Mucosa of stomach (tissue), 1 donor: Measurements from ENCODE around the gene GMDS.

Experiments used
- H3K27me3 ChIP-seq: one replicate; pipeline ENCODE4 v1.7.0; 2013; ENCODE audit warnings: mild to moderate bottlenecking, low read length; ENCODE audit not compliant: control insufficient read depth, insufficient read depth
- H3K36me3 ChIP-seq: one replicate; pipeline ENCODE4 v1.7.0; 2013; ENCODE audit warnings: low read length; ENCODE audit not compliant: control insufficient read depth, insufficient read depth
- H3K4me1 ChIP-seq: one replicate; pipeline ENCODE4 v1.7.0; 2013; ENCODE audit warnings: mild to moderate bottlenecking, low read length; ENCODE audit not compliant: control insufficient read depth, insufficient read depth
- H3K4me3 ChIP-seq: one replicate; pipeline ENCODE4 v1.7.0; 2013; ENCODE audit warnings: low read length
- H3K9ac ChIP-seq: one replicate; pipeline ENCODE4 v1.7.0; 2013; ENCODE audit warnings: mild to moderate bottlenecking, low read length, moderate library complexity
- H3K9me3 ChIP-seq: one replicate; pipeline ENCODE4 v1.7.0; 2013; ENCODE audit warnings: mild to moderate bottlenecking, low read length, moderate library complexity; ENCODE audit not compliant: control insufficient read depth
- donor health status: Pancreatic carcinoma.

The GMDS gene

DNA sequence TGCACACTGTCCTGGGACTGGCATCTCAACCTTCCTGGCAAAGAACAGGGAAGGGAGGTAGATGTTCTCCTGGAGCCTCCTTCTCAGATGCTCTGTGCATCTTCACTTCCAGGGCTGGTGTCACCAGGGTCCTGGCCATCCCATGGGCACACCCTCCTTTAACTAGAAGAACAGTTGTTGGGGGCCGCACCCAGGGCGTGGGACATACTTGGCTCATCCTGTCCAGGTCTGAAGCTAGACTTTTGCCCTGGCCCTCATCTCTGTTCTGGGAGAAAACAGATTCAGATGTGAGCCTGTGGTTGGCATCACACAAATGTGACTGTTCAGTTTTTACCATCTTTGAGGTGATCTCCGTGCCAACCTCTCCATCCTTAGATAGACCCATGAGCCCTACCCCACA lies 594.0 kb downstream of the GMDS start:
- no peaks in the 10 kb centered on the region for H3K27me3 ChIP-seq
- H3K9ac ChIP-seq = no peak overlapping the region
- H3K9me3 ChIP-seq = no peaks in the 10 kb centered on the region
- H3K4me1 ChIP-seq = no peaks in the 10 kb centered on the region
- H3K36me3 ChIP-seq = no peaks in the 10 kb centered on the region
- no peak overlapping the region for H3K4me3 ChIP-seq

DNA sequence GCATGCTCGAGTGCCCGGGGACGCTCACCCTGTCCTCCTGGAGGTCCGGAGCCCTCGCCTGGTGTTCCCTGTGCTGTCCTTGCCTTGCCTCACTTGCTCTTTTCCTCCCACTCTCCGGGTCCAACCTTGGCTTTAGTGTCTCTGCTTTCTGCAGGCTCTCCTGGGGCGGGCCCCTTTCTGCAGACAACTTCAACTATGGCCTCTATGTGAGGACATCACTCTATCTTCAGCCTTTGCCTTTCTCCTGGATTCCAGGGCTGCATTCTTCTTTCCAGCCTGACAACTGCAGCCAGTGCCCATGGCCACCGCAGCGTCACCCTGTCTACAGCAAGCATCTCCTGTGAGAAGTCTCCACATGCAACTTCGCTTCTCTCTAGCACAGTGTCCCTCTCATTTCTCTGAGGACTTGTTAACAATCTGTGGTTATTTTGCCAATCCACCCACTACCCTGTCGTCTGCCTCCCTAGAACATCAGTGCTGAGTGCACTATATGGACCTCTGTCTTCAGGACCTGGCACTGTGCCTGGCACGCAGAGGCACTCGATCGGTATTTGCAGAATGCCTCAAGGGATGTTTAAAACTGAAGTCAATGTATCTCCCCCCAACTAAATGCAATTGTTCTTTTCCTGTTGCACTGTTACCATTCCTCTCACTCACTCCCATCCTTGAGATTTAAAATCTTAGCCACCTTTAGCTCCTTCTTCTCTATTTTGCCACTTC lies 599.8 kb downstream of the GMDS start:
- Histone ChIP-seq H3K27me3 (no peaks in the 10 kb centered on the region), H3K9me3 (no peaks in the 10 kb centered on the region), H3K4me1 (peaks cover 17% of the 10 kb centered on the region), H3K36me3 (no peaks in the 10 kb centered on the region), H3K4me3 (no peak overlapping the region), H3K9ac (no peak overlapping the region)

DNA sequence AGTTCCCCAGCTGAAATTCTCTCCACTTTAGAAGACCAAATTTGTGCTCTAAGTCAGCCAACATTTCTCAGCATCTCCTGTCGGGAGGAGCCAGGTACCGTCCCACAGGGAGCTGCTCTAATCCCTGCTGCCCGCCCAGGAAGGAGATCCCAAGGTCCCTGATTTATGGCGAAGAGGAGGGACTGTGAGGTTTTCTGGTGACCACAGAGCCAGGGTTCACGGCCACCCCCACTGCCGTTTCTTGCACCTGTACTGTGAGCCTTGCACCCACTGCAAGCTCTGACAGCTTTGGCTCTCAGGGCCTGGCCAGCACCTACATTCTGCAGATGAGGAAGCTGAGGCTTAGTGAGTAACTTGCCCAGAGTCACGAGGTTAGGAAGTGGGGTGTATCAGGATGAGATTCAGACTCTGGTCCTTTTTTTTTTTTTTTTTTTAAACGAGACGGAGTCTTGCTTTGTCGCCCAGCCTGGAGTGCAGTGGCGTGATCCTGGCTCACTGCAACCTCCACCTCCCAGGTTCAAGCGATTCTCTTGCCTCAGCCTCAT lies 600.8 kb downstream of the GMDS start:
- Histone ChIP-seq H3K27me3 (no peaks in the 10 kb centered on the region), H3K36me3 (no peaks in the 10 kb centered on the region), H3K4me3 (no peak overlapping the region), H3K9ac (no peak overlapping the region), H3K9me3 (no peaks in the 10 kb centered on the region), H3K4me1 (peaks cover 17% of the 10 kb centered on the region)

DNA sequence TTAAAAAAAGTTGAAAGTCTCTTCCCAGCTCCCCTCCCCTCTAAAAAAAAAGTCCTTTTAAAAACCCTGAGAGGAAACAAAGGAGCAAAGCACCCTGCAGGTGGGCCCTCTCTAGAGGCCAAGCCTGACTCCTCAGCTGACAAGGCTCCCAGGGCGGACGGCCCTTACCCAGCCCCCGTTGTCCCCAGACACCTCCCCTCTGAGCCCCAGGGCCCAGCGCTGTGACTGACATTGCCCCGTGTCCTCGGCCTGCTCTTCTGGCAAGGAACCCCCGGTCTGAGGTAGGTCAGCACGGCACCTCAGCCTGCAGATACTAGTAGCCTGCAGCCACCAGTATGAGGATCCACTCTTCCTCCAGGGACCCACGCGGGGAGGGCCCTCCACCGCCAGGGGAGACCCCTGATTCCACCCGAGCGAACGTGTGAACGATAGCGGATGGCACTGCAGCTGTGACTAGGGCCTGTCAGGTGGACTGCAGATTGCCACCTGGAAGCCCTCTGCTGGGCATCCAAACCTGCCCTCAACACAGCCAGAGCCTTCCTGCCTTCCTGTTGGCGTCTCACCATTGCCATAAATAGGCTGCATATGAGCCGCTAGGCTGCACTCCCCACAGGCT lies 601.5 kb downstream of the GMDS start:
- no peaks in the 10 kb centered on the region for H3K9me3 ChIP-seq
- H3K9ac ChIP-seq = no peak overlapping the region
- no peaks in the 10 kb centered on the region for H3K27me3 ChIP-seq
- no peaks in the 10 kb centered on the region for H3K36me3 ChIP-seq
- H3K4me3 ChIP-seq = no peak overlapping the region
- H3K4me1 ChIP-seq = peaks cover 17% of the 10 kb centered on the region

DNA sequence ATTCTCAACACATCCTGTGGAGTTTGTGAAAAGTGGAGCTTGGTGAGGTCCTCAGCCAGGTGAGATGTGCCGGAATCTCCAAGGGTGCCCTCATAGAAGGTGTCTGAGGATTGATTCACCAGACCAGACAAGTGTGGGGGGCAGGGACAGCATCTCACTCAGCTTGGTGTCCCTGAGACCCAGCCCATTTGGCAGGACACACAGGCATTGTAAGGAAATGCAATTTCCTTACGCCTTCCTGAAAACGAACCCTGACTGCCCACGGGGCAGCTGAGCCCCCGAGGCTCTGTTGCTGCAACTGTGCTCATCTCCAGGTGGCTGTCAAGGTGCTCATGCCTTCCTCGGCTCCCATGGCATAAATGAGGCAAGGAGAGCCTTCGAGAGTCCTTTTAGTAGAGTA lies 602.3 kb downstream of the GMDS start:
- H3K4me1 ChIP-seq = peaks cover 17% of the 10 kb centered on the region

DNA sequence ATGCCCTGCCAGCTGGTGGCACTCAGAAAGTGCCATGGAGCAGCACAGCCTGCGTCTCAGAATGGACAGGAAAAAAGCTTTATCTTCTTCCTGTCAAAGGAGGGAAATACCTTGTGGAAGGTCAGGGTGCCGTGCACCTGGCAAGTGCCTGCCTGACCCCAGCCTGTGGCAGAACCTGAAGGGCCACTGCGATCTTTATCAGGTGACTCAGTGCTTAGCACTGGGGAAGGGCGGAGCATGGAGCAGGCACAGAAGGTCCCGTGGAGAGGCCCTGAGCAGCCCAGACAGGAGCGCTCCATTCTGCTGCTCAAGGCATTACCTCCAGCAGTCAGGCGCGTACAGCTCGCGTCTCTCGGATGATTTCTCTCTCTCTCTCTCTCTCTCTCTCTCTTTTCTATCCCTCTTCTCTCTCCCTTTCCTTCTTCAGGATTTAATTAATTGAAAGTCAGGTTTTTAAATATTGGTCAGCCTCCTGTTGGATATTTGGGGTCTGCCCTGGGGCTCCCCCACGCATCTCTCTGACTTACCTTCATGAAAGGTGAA lies 604.0 kb downstream of the GMDS start:
- no peak overlapping the region for H3K9ac ChIP-seq
- no peaks in the 10 kb centered on the region for H3K9me3 ChIP-seq
- H3K4me3 ChIP-seq = no peak overlapping the region
- H3K4me1 ChIP-seq = peaks cover 27% of the 10 kb centered on the region
- no peaks in the 10 kb centered on the region for H3K27me3 ChIP-seq
- no peaks in the 10 kb centered on the region for H3K36me3 ChIP-seq

More for the DNA sequence above, 602.3 kb downstream of the GMDS start:
- no peaks in the 10 kb centered on the region for H3K27me3 ChIP-seq
- H3K4me3 ChIP-seq = no peak overlapping the region
- H3K9me3 ChIP-seq = no peaks in the 10 kb centered on the region
- no peak overlapping the region for H3K9ac ChIP-seq
- no peaks in the 10 kb centered on the region for H3K36me3 ChIP-seq

DNA sequence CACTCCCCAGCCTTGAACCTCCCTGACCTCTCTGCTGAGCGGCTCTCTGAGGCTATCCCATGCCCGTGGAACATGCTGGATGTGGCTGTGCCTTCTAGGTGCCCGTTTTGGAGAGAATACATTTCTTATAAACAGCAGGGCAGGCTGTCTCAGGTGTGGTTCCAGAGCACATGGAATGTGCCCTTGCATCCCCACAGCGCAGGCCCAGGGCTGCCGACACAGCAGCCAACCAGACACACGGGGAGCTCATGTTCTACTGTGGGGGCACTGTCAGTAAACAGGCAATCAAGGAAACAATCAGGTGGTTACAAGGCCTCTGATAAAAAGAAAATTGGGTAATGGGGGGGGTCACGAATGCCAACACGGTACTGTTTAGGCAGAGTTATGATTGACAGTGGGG lies 604.9 kb downstream of the GMDS start:
- Histone ChIP-seq H3K9ac (no peak overlapping the region), H3K4me1 (peaks cover 27% of the 10 kb centered on the region), H3K4me3 (no peak overlapping the region), H3K36me3 (no peaks in the 10 kb centered on the region), H3K27me3 (no peaks in the 10 kb centered on the region), H3K9me3 (no peaks in the 10 kb centered on the region)

DNA sequence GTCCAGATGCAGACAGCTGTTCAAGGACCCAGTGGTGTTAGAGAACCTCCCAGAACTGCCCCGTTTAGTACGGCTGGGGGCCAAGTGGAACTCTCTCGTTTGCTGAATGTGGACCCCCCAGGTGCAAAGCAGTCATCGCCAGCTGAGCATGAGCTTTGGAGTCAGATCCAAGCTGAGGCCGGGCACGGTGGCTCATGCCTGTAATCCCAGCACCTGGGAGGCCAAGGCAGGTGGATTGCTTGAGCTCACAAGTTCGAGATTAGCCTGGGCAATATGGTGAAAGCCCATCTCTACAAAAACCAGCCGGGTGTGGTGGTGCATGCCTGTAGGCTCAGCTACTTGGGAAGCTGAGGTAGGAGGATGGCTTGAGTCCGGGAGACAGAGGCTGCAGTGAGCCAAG lies 606.0 kb downstream of the GMDS start:
- no peak overlapping the region for H3K9ac ChIP-seq
- H3K4me3 ChIP-seq = no peak overlapping the region
- no peaks in the 10 kb centered on the region for H3K27me3 ChIP-seq
- no peaks in the 10 kb centered on the region for H3K36me3 ChIP-seq
- peaks cover 27% of the 10 kb centered on the region for H3K4me1 ChIP-seq
- no peaks in the 10 kb centered on the region for H3K9me3 ChIP-seq

DNA sequence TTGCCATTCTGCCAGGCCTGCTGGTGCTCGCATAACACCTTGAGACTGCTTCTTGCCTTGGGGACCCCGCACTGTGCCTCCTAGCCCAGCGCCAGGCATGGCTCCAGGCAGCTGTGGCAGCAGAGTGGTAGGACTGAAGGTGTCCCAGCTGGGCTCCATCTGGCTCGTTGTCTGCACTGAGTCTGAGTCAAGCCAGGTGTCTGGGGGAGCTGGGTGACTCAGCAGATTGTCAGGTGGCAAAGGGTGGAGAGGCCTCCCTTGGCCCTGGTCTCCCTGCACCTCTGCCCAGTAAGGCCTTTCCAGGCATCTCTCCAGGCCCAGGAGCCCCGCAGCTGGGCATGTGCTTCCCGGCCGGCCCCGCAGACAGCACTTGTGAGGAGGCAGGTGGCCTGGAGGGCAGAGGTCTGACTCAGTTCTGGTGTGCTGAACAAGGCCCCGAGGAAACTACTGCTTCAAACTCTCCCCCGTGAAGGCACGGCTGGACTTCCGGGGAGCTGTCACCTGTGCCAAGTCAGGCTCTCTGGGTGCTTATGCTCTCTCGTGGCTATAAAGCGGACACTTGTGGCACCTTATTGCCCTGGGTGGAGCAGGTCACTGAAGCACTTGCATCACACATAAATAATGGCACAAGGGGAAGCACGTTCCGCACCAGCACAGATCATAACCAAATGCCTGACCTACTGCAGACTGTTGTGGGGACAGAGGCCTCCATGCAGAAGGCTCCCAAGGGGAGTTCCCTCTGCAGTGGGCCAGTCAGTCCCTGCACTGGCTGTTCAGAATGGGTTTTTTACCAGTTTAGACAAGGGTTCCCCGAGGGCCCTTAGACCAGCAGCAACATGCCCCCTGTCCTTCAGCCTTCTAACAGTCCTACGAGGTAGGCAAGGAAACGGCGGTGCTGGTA lies 608.2 kb downstream of the GMDS start:
- Histone ChIP-seq H3K4me1 (peaks cover 21% of the 10 kb centered on the region), H3K4me3 (no peak overlapping the region), H3K9ac (no peak overlapping the region), H3K27me3 (no peaks in the 10 kb centered on the region), H3K9me3 (no peaks in the 10 kb centered on the region), H3K36me3 (no peaks in the 10 kb centered on the region)

DNA sequence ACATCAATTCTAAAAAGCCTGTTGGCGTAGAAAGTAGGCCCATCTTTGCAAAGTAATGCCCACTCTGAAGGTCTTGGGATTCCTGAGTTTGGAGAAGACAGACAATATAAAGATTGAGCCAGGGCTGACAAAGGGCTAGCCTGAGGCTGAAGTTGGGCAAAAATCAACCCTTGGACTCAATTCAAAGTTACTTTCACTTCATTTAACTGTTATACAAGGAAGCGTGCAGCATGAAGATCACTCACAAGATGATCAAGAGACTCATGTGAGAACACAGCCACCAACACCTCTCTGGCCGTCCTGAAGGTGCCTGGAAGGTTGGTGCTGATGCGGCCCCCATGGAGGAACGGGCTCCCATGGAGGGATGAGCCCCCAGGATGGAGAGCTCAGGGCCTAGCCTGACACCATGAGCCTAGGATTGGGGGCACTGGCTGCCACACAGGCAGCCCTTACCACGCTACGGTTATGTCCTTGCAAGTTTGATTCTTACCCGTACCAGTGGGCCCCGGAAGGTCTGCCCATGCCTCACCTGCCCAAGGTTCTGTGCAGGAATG lies 609.1 kb downstream of the GMDS start:
- no peaks in the 10 kb centered on the region for H3K27me3 ChIP-seq
- no peaks in the 10 kb centered on the region for H3K36me3 ChIP-seq
- H3K4me1 ChIP-seq = peaks cover 15% of the 10 kb centered on the region
- no peak overlapping the region for H3K9ac ChIP-seq
- no peaks in the 10 kb centered on the region for H3K9me3 ChIP-seq
- H3K4me3 ChIP-seq = no peak overlapping the region

DNA sequence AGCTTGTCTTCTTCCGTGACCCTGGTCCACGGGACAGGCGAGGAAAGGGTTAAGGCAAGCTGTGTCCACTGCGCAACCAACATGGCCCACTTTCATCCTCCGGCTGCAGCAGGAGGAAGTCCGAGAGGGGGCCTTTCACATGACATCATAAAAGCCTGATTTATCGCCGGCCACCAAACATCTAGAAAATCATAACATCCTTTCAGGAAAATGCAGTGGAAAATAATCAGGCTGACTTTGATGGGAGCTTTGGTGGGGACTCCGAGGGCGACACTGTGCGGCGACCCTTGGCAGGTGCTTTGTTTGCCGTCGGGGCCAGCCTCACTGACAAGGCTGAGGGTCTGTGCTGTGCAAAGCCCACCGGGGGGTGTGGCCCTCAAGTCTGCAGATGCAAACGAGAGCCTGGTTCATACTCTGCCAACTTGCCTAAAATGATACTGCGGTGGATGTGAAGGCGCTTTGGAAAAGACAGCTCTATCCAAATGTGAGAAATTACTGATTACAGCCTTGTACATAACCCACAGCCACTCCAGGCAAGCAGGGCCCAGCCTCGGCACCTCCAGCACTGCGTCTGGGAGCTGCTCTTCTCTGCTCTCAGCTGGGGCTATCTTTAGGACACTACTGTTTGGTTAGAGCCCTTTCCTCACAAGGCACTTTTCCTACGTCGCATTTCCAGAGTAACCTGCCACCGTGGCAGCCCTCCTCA lies 609.9 kb downstream of the GMDS start:
- H3K36me3 ChIP-seq = no peaks in the 10 kb centered on the region
- no peaks in the 10 kb centered on the region for H3K9me3 ChIP-seq
- no peak overlapping the region for H3K4me3 ChIP-seq
- no peak overlapping the region for H3K9ac ChIP-seq
- peaks cover 10% of the 10 kb centered on the region for H3K4me1 ChIP-seq
- H3K27me3 ChIP-seq = no peaks in the 10 kb centered on the region
